GM19193 (cell line): ENCODE data around the gene SLC25A24.

Source experiments
- POLR2A ChIP-seq: IDR thresholded peaks from 4 replicates; pipeline ENCODE4 v1.6.1; 2011; ENCODE audit not compliant: insufficient read depth, insufficient read length; ENCODE audit errors: extremely low read depth

SLC25A24 gene

GRCh38 chr1:108125312-108126138, 74.6 kb downstream of the SLC25A24 start:
- no peak for TF ChIP-seq POLR2A

- TF ChIP-seq POLR2A, result no peak
These were observed 75.4 kb downstream of the SLC25A24 start for GRCh38 chr1:108124622-108125311.

- TF ChIP-seq POLR2A, result no peak
These were observed 76.1 kb downstream of the SLC25A24 start for GRCh38 chr1:108124023-108124422.

- no peak for TF ChIP-seq POLR2A
These were observed 78.6 kb downstream of the SLC25A24 start for GRCh38 chr1:108121358-108122143.

- no peak for TF ChIP-seq POLR2A
These were observed 80.0 kb downstream of the SLC25A24 start for GRCh38 chr1:108120163-108120562.

GRCh38 chr1:108119500-108119899, 80.6 kb downstream of the SLC25A24 start:
- no peak for TF ChIP-seq POLR2A

GRCh38 chr1:108117945-108118902, 81.9 kb downstream of the SLC25A24 start:
- no peak for TF ChIP-seq POLR2A

GRCh38 chr1:108117237-108117636, 82.9 kb downstream of the SLC25A24 start:
- TF ChIP-seq POLR2A, result no peak

- no peak for TF ChIP-seq POLR2A
These were observed 86.0 kb downstream of the SLC25A24 start for GRCh38 chr1:108114033-108114599.

- no peak for TF ChIP-seq POLR2A
These were observed 86.6 kb downstream of the SLC25A24 start for GRCh38 chr1:108113496-108113895.

- TF ChIP-seq POLR2A, result no peak
These were observed 90.7 kb downstream of the SLC25A24 start for GRCh38 chr1:108109295-108109973.

GRCh38 chr1:108108119-108108518, 92.0 kb downstream of the SLC25A24 start:
- TF ChIP-seq POLR2A, result no peak

- TF ChIP-seq POLR2A, result no peak
These were observed 92.5 kb downstream of the SLC25A24 start for GRCh38 chr1:108107658-108108057.

GRCh38 chr1:108106775-108107174, 93.4 kb downstream of the SLC25A24 start:
- TF ChIP-seq POLR2A, result no peak

- TF ChIP-seq POLR2A, result no peak
These were observed 100.0 kb downstream of the SLC25A24 start for GRCh38 chr1:108100148-108100547.
